ENCODE data around the gene REEP2. TPM values are rescaled to one million over a fixed set of nuclear protein-coding genes. Genes with fewer than 3 reads are reported as not detected.

REEP2 gene
- total RNA-seq, 1 donor from 2014 or later = 5.1 TPM

GRCh38 chr5:138440159-138441073, 1.6 kb downstream of the REEP2 start:
- DNase-seq (ENCODE audit: low spot score) = no peak
- Mint-ChIP-seq H3K4me3 (peak overlapping the region; percentile 61), H3K27ac (no peak overlapping the region)

GRCh38 chr5:138441221-138441620, 2.4 kb downstream of the REEP2 start:
- Mint-ChIP-seq H3K4me3 (no peak overlapping the region), H3K9me3 (no peaks in the 10 kb centered on the region), H3K4me1 (ENCODE audit: low read depth) (peaks cover 13% of the 10 kb centered on the region), H3K36me3 (ENCODE audit: low read depth) (peaks cover 6% of the 10 kb centered on the region), H3K27ac (no peak overlapping the region), H3K27me3 (ENCODE audit: insufficient read depth) (peaks cover 6% of the 10 kb centered on the region)
- intact Hi-C loops (cut with micrococcal nuclease) = no loop called here
- no peak for DNase-seq (ENCODE audit: low spot score)

More at GRCh38 chr5:138440159-138441073, 1.6 kb downstream of the REEP2 start:
- Mint-ChIP-seq H3K27me3 (ENCODE audit: insufficient read depth) (peaks cover 6% of the 10 kb centered on the region), H3K36me3 (ENCODE audit: low read depth) (peaks cover 12% of the 10 kb centered on the region), H3K9me3 (no peaks in the 10 kb centered on the region), H3K4me1 (ENCODE audit: low read depth) (peaks cover 13% of the 10 kb centered on the region)
- intact Hi-C loops (cut with micrococcal nuclease) = no loop called here

- DNase-seq (ENCODE audit: low spot score) = no peak
- H3K27ac Mint-ChIP-seq = no peak overlapping the region
- peaks cover 4% of the 10 kb centered on the region for H3K4me1 Mint-ChIP-seq (ENCODE audit: low read depth)
- intact Hi-C loops (cut with micrococcal nuclease) = no loop called here
- no peaks in the 10 kb centered on the region for H3K36me3 Mint-ChIP-seq (ENCODE audit: low read depth)
- H3K4me3 Mint-ChIP-seq = no peak overlapping the region
- H3K27me3 Mint-ChIP-seq (ENCODE audit: insufficient read depth) = peaks cover 5% of the 10 kb centered on the region
- H3K9me3 Mint-ChIP-seq = no peaks in the 10 kb centered on the region
These were observed 5.4 kb downstream of the REEP2 start for GRCh38 chr5:138444078-138444773.

- intact Hi-C loops (cut with micrococcal nuclease) = no loop called here
- H3K36me3 Mint-ChIP-seq (ENCODE audit: low read depth) = no peaks in the 10 kb centered on the region
- H3K27ac Mint-ChIP-seq = no peak overlapping the region
- no peak for DNase-seq (ENCODE audit: low spot score)
- H3K4me3 Mint-ChIP-seq = no peak overlapping the region
- H3K27me3 Mint-ChIP-seq (ENCODE audit: insufficient read depth) = peaks cover 4% of the 10 kb centered on the region
- H3K9me3 Mint-ChIP-seq = no peaks in the 10 kb centered on the region
- H3K4me1 Mint-ChIP-seq (ENCODE audit: low read depth) = peaks cover 3% of the 10 kb centered on the region
These were observed 6.1 kb downstream of the REEP2 start for GRCh38 chr5:138444774-138445546.

GRCh38 chr5:138445547-138446271, 6.9 kb downstream of the REEP2 start:
- H3K27me3 Mint-ChIP-seq (ENCODE audit: insufficient read depth) = peaks cover 5% of the 10 kb centered on the region
- no peaks in the 10 kb centered on the region for H3K36me3 Mint-ChIP-seq (ENCODE audit: low read depth)
- H3K4me3 Mint-ChIP-seq = no peak overlapping the region
- H3K4me1 Mint-ChIP-seq (ENCODE audit: low read depth) = peaks cover 6% of the 10 kb centered on the region
- H3K27ac Mint-ChIP-seq = no peak overlapping the region
- intact Hi-C loops (cut with micrococcal nuclease) = no loop called here
- no peak for DNase-seq (ENCODE audit: low spot score)
- no peaks in the 10 kb centered on the region for H3K9me3 Mint-ChIP-seq

GRCh38 chr5:138448070-138448469, 9.2 kb downstream of the REEP2 start:
- Mint-ChIP-seq H3K27me3 (ENCODE audit: insufficient read depth) (peaks cover 5% of the 10 kb centered on the region), H3K36me3 (ENCODE audit: low read depth) (no peaks in the 10 kb centered on the region), H3K27ac (no peak overlapping the region), H3K4me1 (ENCODE audit: low read depth) (peaks cover 6% of the 10 kb centered on the region), H3K4me3 (no peak overlapping the region), H3K9me3 (no peaks in the 10 kb centered on the region)
- intact Hi-C loops (cut with micrococcal nuclease) = no loop called here
- DNase-seq (ENCODE audit: low spot score) = no peak

GRCh38 chr5:138448481-138449398, 9.9 kb downstream of the REEP2 start:
- H3K27me3 Mint-ChIP-seq (ENCODE audit: insufficient read depth) = peaks cover 6% of the 10 kb centered on the region
- no peak overlapping the region for H3K27ac Mint-ChIP-seq
- H3K36me3 Mint-ChIP-seq (ENCODE audit: low read depth) = no peaks in the 10 kb centered on the region
- no peak for DNase-seq (ENCODE audit: low spot score)
- peaks cover 6% of the 10 kb centered on the region for H3K4me1 Mint-ChIP-seq (ENCODE audit: low read depth)
- H3K4me3 Mint-ChIP-seq = no peak overlapping the region
- intact Hi-C loops (cut with micrococcal nuclease) = no loop called here
- no peaks in the 10 kb centered on the region for H3K9me3 Mint-ChIP-seq

GRCh38 chr5:138449501-138450239, 10.8 kb downstream of the REEP2 start:
- peaks cover 6% of the 10 kb centered on the region for H3K4me1 Mint-ChIP-seq (ENCODE audit: low read depth)
- H3K27ac Mint-ChIP-seq = peak overlapping the region; percentile 7
- DNase-seq (ENCODE audit: low spot score) = peak; percentile 74
- peak overlapping the region; percentile 24 for H3K4me3 Mint-ChIP-seq
- intact Hi-C loops (cut with micrococcal nuclease) = loop anchor here (1.0 kb wide), 6 partner anchors 10 to 99 kb away; partner anchors contain the start of genes EGR1 and REEP2
- no peaks in the 10 kb centered on the region for H3K36me3 Mint-ChIP-seq (ENCODE audit: low read depth)
- peaks cover 6% of the 10 kb centered on the region for H3K27me3 Mint-ChIP-seq (ENCODE audit: insufficient read depth)
- H3K9me3 Mint-ChIP-seq = no peaks in the 10 kb centered on the region

- DNase-seq (ENCODE audit: low spot score) = no peak
- Mint-ChIP-seq H3K27ac (no peak overlapping the region), H3K36me3 (ENCODE audit: low read depth) (no peaks in the 10 kb centered on the region), H3K9me3 (no peaks in the 10 kb centered on the region), H3K4me3 (no peak overlapping the region), H3K4me1 (ENCODE audit: low read depth) (peaks cover 6% of the 10 kb centered on the region), H3K27me3 (ENCODE audit: insufficient read depth) (peaks cover 10% of the 10 kb centered on the region)
- intact Hi-C loops (cut with micrococcal nuclease) = loop anchor here (1.0 kb wide), 6 partner anchors 8 to 97 kb away; partner anchors contain the start of genes EGR1 and REEP2
These were observed 12.1 kb downstream of the REEP2 start for GRCh38 chr5:138450971-138451370.

- Mint-ChIP-seq H3K4me3 (no peak overlapping the region), H3K27ac (no peak overlapping the region), H3K36me3 (ENCODE audit: low read depth) (no peaks in the 10 kb centered on the region), H3K27me3 (ENCODE audit: insufficient read depth) (peaks cover 16% of the 10 kb centered on the region), H3K9me3 (no peaks in the 10 kb centered on the region), H3K4me1 (ENCODE audit: low read depth) (peaks cover 9% of the 10 kb centered on the region)
- DNase-seq (ENCODE audit: low spot score) = no peak
- intact Hi-C loops (cut with micrococcal nuclease) = no loop called here
These were observed 13.9 kb downstream of the REEP2 start for GRCh38 chr5:138452720-138453119.

GRCh38 chr5:138453590-138453989, 14.7 kb downstream of the REEP2 start:
- Mint-ChIP-seq H3K9me3 (no peaks in the 10 kb centered on the region), H3K27me3 (ENCODE audit: insufficient read depth) (peaks cover 16% of the 10 kb centered on the region), H3K4me1 (ENCODE audit: low read depth) (peaks cover 18% of the 10 kb centered on the region), H3K27ac (no peak overlapping the region), H3K36me3 (ENCODE audit: low read depth) (no peaks in the 10 kb centered on the region), H3K4me3 (no peak overlapping the region)
- intact Hi-C loops (cut with micrococcal nuclease) = no loop called here
- DNase-seq (ENCODE audit: low spot score) = no peak
